ENCODE measurements around the gene KLHL3.

DNA sequence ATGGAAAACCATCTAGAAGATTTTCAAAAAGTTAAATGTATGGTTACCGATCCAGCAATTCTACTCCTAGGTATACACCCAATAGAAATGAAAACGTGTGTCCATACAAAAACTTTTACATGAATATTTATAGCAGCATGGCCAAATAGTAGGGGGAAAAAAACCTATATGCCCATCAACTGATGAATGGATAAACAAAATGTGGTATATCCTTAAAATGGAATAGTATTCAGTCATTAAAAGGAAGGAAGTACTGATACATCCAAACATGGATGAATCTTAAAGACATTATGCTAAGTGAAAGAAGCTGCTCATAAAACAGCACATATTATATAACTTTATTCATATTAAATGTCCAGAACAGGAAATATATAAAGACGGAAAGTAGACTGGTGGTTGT is 143.6 kb downstream of the KLHL3 start:
- TF ChIP-seq NFIC (IDR thresholded peaks at IDR 0.05; ENCODE audit: borderline replicate concordance), result no peak
- TF ChIP-seq CTCF (IDR thresholded peaks at IDR 0.05), result no peak
